Panc1 (cell line): ENCODE results near the gene FTO.

Source experiments
- CTCF ChIP-seq: fragments of 450-650 bp; IDR thresholded peaks from 2 replicates; pipeline ENCODE4 v1.5.1; 2017; ENCODE audit warnings: mild to moderate bottlenecking
- POLR2AphosphoS5 ChIP-seq: IDR thresholded peaks from 2 replicates; pipeline ENCODE4 v1.6.1; 2012; ENCODE audit warnings: mild to moderate bottlenecking, low read depth, low read length, moderate library complexity

- TF ChIP-seq CTCF, result no peak
- TF ChIP-seq POLR2AphosphoS5, result no peak
These were observed 66.7 kb downstream of the FTO start for GRCh38 chr16:53770641-53771040.
